ENCODE results near the gene CADPS2.

DNA sequence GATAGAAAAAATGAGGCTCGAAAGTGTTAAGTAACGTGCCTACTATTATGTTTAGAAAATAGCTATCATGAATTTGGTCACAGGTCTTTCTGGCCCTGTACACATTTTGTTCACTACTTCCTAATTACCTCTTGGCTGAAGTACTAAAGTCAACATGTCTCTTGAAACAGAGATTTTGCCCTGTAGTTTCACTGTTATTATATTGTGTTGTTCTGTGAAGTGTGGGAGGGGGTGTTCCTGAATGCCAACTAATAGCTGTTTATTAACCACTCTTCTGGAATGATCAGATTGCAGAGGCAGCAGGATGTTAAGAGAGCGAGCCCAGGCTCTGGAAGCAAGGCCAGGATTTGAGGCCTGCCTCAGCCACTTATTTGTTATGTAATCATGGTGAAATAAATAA lies 259.5 kb downstream of the CADPS2 start:
- TF ChIP-seq, protein P1, sequence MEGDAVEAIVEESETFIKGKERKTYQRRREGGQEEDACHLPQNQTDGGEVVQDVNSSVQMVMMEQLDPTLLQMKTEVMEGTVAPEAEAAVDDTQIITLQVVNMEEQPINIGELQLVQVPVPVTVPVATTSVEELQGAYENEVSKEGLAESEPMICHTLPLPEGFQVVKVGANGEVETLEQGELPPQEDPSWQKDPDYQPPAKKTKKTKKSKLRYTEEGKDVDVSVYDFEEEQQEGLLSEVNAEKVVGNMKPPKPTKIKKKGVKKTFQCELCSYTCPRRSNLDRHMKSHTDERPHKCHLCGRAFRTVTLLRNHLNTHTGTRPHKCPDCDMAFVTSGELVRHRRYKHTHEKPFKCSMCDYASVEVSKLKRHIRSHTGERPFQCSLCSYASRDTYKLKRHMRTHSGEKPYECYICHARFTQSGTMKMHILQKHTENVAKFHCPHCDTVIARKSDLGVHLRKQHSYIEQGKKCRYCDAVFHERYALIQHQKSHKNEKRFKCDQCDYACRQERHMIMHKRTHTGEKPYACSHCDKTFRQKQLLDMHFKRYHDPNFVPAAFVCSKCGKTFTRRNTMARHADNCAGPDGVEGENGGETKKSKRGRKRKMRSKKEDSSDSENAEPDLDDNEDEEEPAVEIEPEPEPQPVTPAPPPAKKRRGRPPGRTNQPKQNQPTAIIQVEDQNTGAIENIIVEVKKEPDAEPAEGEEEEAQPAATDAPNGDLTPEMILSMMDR (IDR thresholded peaks at IDR 0.05): no peak
- TF ChIP-seq POLR2A (IDR thresholded peaks at IDR 0.05): no peak
